CD4-positive, alpha-beta T cell (primary cell): Measurements from ENCODE around the gene ICAM2. TPM values are rescaled to one million over a fixed set of nuclear protein-coding genes. Genes with fewer than 3 reads are reported as not detected.

ENCODE experiments used
- ATAC-seq: fragments of 200-7000 bp; cut with Tn5 transposase; one replicate; pipeline ENCODE4 v1.10.0; 2022; ENCODE audit warnings: mild to moderate bottlenecking; ENCODE audit not compliant: poor library complexity
- CTCF ChIA-PET: fragments of 350-600 bp; sonication (Branson Sonifier 250); formaldehyde crosslinking; loops from one replicate; lab custom pipeline; 2021; ENCODE audit warnings: antibody characterized with exemption, inconsistent platforms; lab: Charles Lee
- POLR2A ChIA-PET: fragments of 350-600 bp; sonication (Branson Sonifier 250); formaldehyde crosslinking; loops from one replicate; lab custom pipeline; 2021; ENCODE audit warnings: antibody characterized with exemption, inconsistent platforms; lab: Charles Lee
- DNase-seq, 14 experiments: peaks; one replicate each; pipeline ENCODE4 v3.0.0-alpha.2; 2013 to 2020; ENCODE audit warnings: mixed read lengths in 2 of 14
- H3K27ac ChIP-seq, 2 donors: one replicate each; pipeline versions ENCODE4 v1.5.1 to v1.7.0; 2013; ENCODE audit warnings: low read length in 2 of 2, low read depth in 1 of 2, mild to moderate bottlenecking in 1 of 2
- H3K27me3 ChIP-seq, 2 experiments: 1 replicate in 1 of 2; 2 replicates in 1 of 2; pipeline versions ENCODE4 v1.6.1 to v1.7.0; 2013; ENCODE audit warnings: low read length in 2 of 2, control low read depth in 1 of 2, mild to moderate bottlenecking in 1 of 2, moderate library complexity in 1 of 2; ENCODE audit not compliant: insufficient read depth in 2 of 2, control insufficient read depth in 1 of 2
- H3K36me3 ChIP-seq: one replicate; pipeline ENCODE4 v1.6.1; 2013; ENCODE audit warnings: low read length, control low read depth; ENCODE audit not compliant: insufficient read depth
- H3K4me1 ChIP-seq: one replicate; pipeline ENCODE4 v1.6.1; 2013; ENCODE audit warnings: low read length, control low read depth; ENCODE audit not compliant: insufficient read depth
- H3K4me3 ChIP-seq: one replicate; pipeline ENCODE4 v1.5.1; 2013; ENCODE audit warnings: mild to moderate bottlenecking, low read length, moderate library complexity
- H3K9me3 ChIP-seq, 2 experiments: 1 replicate in 1 of 2; 2 replicates in 1 of 2; pipeline versions ENCODE4 v1.6.1 to v1.7.0; 2013; ENCODE audit warnings: low read length in 2 of 2, mild to moderate bottlenecking in 2 of 2, control low read depth in 1 of 2, moderate library complexity in 1 of 2; ENCODE audit not compliant: control insufficient read depth in 1 of 2, insufficient read depth in 1 of 2
- H3K27ac Mint-ChIP-seq: one replicate; pipeline ENCODE4 v1.8.0; 2020; ENCODE audit warnings: mixed read lengths
- H3K27me3 Mint-ChIP-seq: one replicate; pipeline ENCODE4 v1.8.0; 2021; ENCODE audit warnings: mixed read lengths
- H3K36me3 Mint-ChIP-seq: one replicate; pipeline ENCODE4 v1.8.0; 2021; ENCODE audit warnings: low read depth, mixed read lengths
- H3K4me1 Mint-ChIP-seq: one replicate; pipeline ENCODE4 v1.8.0; 2021; ENCODE audit warnings: low read depth, mixed read lengths
- H3K4me3 Mint-ChIP-seq: one replicate; pipeline ENCODE4 v1.8.0; 2020; ENCODE audit warnings: mild to moderate bottlenecking, mixed read lengths
- H3K9me3 Mint-ChIP-seq: one replicate; pipeline ENCODE4 v1.8.0; 2020; ENCODE audit warnings: mixed read lengths
- intact Hi-C, 2 experiments: fragments of 100-400 bp; cut with DNase I in 1 of 2; cut with micrococcal nuclease in 1 of 2; formaldehyde crosslinking; loops; one replicate each; pipeline versions ENCODE4 v1.15.1 to v1.9.0; 2023 to 2025; cut with DNase I, micrococcal nuclease
- total RNA-seq, 174 experiments: library from RNA in 2 of 174; stranded (reverse) in 2 of 174; gene quantifications; one replicate each; pipeline ENCODE4 v1.2.3 and lab custom pipeline; 2021 to 2026
- TF ChIP-seq, protein P1 (sequence below): fragments of 200-600 bp; IDR thresholded peaks from one replicate; pipeline ENCODE4 v1.8.0; 2022; ENCODE audit warnings: antibody characterized with exemption, mild to moderate bottlenecking

The ICAM2 gene
- total RNA-seq, 2 experiments from 2014 or later: 50.6 to 54.7 TPM

DNA sequence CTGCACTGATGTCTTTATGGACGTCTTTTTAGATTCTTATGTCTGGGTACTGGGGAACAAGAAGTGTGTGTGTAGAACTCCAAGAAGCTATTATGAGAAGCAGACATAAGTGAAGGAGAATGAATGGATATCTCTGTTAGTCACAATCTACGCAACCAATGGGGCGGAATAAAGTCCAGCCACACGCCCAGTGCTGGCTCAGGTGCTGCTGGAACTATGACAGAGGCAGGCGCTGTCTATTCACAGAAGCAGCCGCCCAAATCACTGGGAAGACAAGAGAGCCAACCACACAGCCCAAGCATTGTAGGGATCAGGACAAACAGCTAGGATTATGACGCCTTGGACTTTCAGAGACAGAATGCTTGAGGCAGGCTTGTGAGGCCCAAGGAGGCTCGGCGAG, 43.9 kb upstream of the ICAM2 start:
- H3K9me3 Mint-ChIP-seq: peaks cover 5% of the 10 kb centered on the region
- no peak for ATAC-seq
- peak overlapping the region; percentile 80 for H3K27ac Mint-ChIP-seq
- H3K27me3 ChIP-seq: no peaks in the 10 kb centered on the region
- H3K36me3 ChIP-seq: peaks cover 80% of the 10 kb centered on the region
- peaks cover 89% of the 10 kb centered on the region for H3K4me1 ChIP-seq
- H3K36me3 Mint-ChIP-seq: peaks cover 95% of the 10 kb centered on the region
- intact Hi-C loops: loop anchor here in 1 of 2 experiments (5.0 kb wide), 2 partner anchors 37 to 218 kb away; no protein-coding TSS in a partner anchor
- POLR2A ChIA-PET: interaction anchor here (0.7 to 8.5 kb wide), 11 partner anchors 10 to 82 kb away, joined by 3 to 60 read pairs (median 4); partner anchors contain the start of genes ERN1 and ICAM2
- peak overlapping the region; percentile 47 for H3K4me3 ChIP-seq
- peaks cover 0 to 12% of the 10 kb centered on the region in 2 experiments for H3K9me3 ChIP-seq
- H3K27ac ChIP-seq: no peak overlapping the region
- no peak for DNase-seq
- CTCF ChIA-PET: interaction anchor here (0.8 to 2.5 kb wide), 16 partner anchors 18 to 145 kb away, joined by 3 to 26 read pairs (median 5); partner anchors contain the start of genes ERN1 and ICAM2
- no peaks in the 10 kb centered on the region for H3K27me3 Mint-ChIP-seq
- peak overlapping the region; percentile 82 for H3K4me3 Mint-ChIP-seq
- H3K4me1 Mint-ChIP-seq: peaks cover 82% of the 10 kb centered on the region
- TF ChIP-seq, protein P1, sequence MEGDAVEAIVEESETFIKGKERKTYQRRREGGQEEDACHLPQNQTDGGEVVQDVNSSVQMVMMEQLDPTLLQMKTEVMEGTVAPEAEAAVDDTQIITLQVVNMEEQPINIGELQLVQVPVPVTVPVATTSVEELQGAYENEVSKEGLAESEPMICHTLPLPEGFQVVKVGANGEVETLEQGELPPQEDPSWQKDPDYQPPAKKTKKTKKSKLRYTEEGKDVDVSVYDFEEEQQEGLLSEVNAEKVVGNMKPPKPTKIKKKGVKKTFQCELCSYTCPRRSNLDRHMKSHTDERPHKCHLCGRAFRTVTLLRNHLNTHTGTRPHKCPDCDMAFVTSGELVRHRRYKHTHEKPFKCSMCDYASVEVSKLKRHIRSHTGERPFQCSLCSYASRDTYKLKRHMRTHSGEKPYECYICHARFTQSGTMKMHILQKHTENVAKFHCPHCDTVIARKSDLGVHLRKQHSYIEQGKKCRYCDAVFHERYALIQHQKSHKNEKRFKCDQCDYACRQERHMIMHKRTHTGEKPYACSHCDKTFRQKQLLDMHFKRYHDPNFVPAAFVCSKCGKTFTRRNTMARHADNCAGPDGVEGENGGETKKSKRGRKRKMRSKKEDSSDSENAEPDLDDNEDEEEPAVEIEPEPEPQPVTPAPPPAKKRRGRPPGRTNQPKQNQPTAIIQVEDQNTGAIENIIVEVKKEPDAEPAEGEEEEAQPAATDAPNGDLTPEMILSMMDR: no peak

DNA sequence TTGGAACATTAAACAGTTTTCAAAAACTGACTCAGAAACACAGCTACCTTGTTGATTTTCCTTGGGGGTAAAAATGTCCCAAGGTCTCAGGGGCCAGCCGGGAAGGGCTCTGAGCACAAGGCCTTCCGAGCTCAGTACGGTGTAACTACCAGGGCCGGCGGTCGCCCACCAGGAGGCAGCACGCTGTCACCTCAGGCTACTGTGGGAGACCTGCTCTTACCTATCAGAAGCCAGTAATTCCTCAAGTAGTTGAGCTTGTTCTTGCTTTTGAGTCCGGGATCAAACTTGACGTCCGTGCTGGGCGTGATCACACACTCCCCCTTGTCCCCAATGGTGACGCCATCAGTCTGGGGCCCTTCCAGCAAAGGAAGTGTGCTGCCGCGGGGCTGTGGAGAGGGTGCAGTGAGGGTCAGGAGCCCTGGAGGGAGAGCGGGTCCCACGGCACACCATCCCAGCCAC, 43.4 kb upstream of the ICAM2 start:
- H3K36me3 Mint-ChIP-seq: peaks cover 95% of the 10 kb centered on the region
- peaks cover 80% of the 10 kb centered on the region for H3K36me3 ChIP-seq
- peaks cover 0 to 6% of the 10 kb centered on the region in 2 experiments for H3K9me3 ChIP-seq
- H3K4me1 Mint-ChIP-seq: peaks cover 85% of the 10 kb centered on the region
- H3K4me1 ChIP-seq: peaks cover 91% of the 10 kb centered on the region
- H3K4me3 Mint-ChIP-seq: peak overlapping the region; percentile 82
- peak; percentile 53 for ATAC-seq
- H3K4me3 ChIP-seq: peak overlapping the region; percentile 47
- intact Hi-C loops: loop anchor here (1.0 to 5.0 kb wide), 4 partner anchors 36 to 219 kb away; partner anchors contain the start of gene ERN1 (in 1 of the 2)
- no peaks in the 10 kb centered on the region for H3K27me3 Mint-ChIP-seq
- POLR2A ChIA-PET: interaction anchor here (0.7 to 8.5 kb wide), 14 partner anchors 11 to 82 kb away, joined by 3 to 60 read pairs (median 4); partner anchors contain the start of genes ERN1 and ICAM2
- TF ChIP-seq, protein P1: peak; percentile 60
- H3K27me3 ChIP-seq: no peaks in the 10 kb centered on the region
- CTCF ChIA-PET: interaction anchor here (0.8 to 2.5 kb wide), 17 partner anchors 18 to 145 kb away, joined by 3 to 26 read pairs (median 5); partner anchors contain the start of genes ERN1 and ICAM2
- H3K9me3 Mint-ChIP-seq: peaks cover 4% of the 10 kb centered on the region
- H3K27ac ChIP-seq: no peak overlapping the region
- DNase-seq: peak; percentile 36 to 81 (median 58)
- peak overlapping the region; percentile 80 for H3K27ac Mint-ChIP-seq

- Mint-ChIP-seq H3K27ac (peak overlapping the region; percentile 80), H3K36me3 (peaks cover 93% of the 10 kb centered on the region), H3K27me3 (no peaks in the 10 kb centered on the region), H3K4me1 (peaks cover 86% of the 10 kb centered on the region), H3K9me3 (no peaks in the 10 kb centered on the region), H3K4me3 (no peak overlapping the region)
- Histone ChIP-seq H3K4me1 (peaks cover 85% of the 10 kb centered on the region), H3K27me3 (no peaks in the 10 kb centered on the region), H3K9me3 (no peaks in the 10 kb centered on the region), H3K27ac (peak overlapping the region in 1 of 2 donors; percentile 37), H3K36me3 (peaks cover 80% of the 10 kb centered on the region), H3K4me3 (peak overlapping the region; percentile 11)
- ATAC-seq (no peak), DNase-seq (peak in 3 of 14 experiments; percentile 47 to 75 (median 61))
- ChIA-PET CTCF (interaction anchor here (0.8 to 2.5 kb wide), 14 partner anchors 19 to 86 kb away, joined by 3 to 26 read pairs (median 5); partner anchors contain the start of genes ERN1 and ICAM2), POLR2A (interaction anchor here (0.7 to 8.5 kb wide), 12 partner anchors 12 to 83 kb away, joined by 3 to 60 read pairs (median 4); partner anchors contain the start of genes ERN1 and ICAM2)
- intact Hi-C loops: loop anchor here (1.0 to 5.0 kb wide), 4 partner anchors 36 to 219 kb away; partner anchors contain the start of gene ERN1 (in 1 of the 2)
- TF ChIP-seq, protein P1: no peak
Measured at GRCh38 chr17:64063088-64063487, 42.7 kb upstream of the ICAM2 start.
